ENCODE measurements around the gene RTBDN. TPM values are rescaled to one million over a fixed set of nuclear protein-coding genes. Genes with fewer than 3 reads are reported as not detected.

The RTBDN gene
- total RNA-seq, 1 donor from 2014 or later, result not detected

DNA sequence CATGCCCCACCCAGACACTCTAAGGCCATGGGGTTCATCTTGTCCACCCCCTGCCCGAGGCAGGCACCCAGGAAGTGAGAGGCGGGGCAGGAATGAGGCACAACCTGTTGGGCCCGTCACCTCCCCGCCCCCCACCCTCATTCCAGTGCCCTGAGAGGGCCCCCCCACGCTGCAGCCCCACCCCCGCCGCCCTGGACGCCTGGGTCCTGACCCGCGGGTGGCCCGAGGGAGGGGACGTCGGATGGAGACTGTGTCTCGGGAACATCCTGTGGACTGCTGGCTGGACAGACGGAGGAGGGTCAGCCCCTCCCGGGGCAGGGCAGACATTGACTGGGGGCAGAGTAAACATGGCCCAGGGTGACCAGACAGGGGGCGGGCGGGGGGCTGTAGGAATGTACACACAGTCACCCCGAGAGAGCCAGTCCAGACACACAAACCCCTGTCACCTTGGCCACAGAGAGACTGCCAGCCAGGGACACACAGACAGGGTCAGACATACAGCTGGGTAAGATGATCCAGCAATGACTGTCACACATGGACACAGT is 50.5 kb downstream of the RTBDN start:
- no peaks in the 10 kb centered on the region for H3K36me3 ChIP-seq
- H3K9me3 ChIP-seq, result no peaks in the 10 kb centered on the region
- peaks cover 51 to 75% of the 10 kb centered on the region in 2 donors for H3K4me1 ChIP-seq
- H3K27me3 ChIP-seq, result no peaks in the 10 kb centered on the region
- peak overlapping the region; percentile 95 to 96 for H3K27ac ChIP-seq
- TF ChIP-seq, protein P1, sequence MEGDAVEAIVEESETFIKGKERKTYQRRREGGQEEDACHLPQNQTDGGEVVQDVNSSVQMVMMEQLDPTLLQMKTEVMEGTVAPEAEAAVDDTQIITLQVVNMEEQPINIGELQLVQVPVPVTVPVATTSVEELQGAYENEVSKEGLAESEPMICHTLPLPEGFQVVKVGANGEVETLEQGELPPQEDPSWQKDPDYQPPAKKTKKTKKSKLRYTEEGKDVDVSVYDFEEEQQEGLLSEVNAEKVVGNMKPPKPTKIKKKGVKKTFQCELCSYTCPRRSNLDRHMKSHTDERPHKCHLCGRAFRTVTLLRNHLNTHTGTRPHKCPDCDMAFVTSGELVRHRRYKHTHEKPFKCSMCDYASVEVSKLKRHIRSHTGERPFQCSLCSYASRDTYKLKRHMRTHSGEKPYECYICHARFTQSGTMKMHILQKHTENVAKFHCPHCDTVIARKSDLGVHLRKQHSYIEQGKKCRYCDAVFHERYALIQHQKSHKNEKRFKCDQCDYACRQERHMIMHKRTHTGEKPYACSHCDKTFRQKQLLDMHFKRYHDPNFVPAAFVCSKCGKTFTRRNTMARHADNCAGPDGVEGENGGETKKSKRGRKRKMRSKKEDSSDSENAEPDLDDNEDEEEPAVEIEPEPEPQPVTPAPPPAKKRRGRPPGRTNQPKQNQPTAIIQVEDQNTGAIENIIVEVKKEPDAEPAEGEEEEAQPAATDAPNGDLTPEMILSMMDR (IDR thresholded peaks at IDR 0.05), result no peak
- intact Hi-C loops (cut with DNase I), result loop anchor here (10.0 kb wide), 1 partner anchor 1249 kb away; the partner anchor contains the start of gene CNN1
- DNase-seq (ENCODE audit: low spot score in 2 of 2), result peak; percentile 53 to 81
- peak overlapping the region in 1 of 2 donors; percentile 65 for H3K4me3 ChIP-seq

DNA sequence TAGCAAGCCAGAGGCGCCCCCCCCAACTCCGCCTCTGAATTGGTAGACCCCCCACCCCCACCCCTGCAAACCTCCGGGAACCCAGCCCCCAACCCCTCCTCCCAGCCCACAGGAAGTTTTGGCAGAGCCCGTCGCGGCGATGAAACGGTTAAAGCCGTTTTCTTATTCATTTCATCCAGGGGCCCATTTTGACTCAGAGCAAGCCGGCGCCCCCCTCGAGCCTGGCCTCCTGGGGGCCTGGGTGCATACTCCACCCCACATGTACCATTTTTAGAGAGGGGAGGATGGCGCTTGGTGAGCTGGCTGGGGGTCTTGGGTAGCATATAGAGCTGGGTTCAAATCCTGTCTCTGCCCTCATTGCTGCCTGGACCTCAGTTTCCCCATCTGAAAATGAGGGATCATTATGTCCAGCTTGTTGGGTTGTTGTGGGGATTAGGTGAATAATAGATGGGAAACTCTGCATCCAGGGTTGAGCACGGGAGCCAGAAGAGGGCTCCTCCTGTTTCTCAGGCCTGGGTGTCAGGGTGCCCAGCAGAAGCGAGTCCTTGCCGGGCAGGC is 51.0 kb downstream of the RTBDN start:
- peak overlapping the region; percentile 58 to 65 for H3K4me3 ChIP-seq
- peak overlapping the region; percentile 95 to 96 for H3K27ac ChIP-seq
- intact Hi-C loops (cut with DNase I), result loop anchor here (10.0 kb wide), 1 partner anchor 1249 kb away; the partner anchor contains the start of gene CNN1
- no peaks in the 10 kb centered on the region for H3K36me3 ChIP-seq
- no peaks in the 10 kb centered on the region for H3K9me3 ChIP-seq
- DNase-seq (ENCODE audit: low spot score in 2 of 2), result peak in 1 of 2 donors; percentile 62
- TF ChIP-seq, protein P1 (IDR thresholded peaks at IDR 0.05), result no peak
- H3K27me3 ChIP-seq, result no peaks in the 10 kb centered on the region
- H3K4me1 ChIP-seq, result peaks cover 52 to 75% of the 10 kb centered on the region in 2 donors

DNA sequence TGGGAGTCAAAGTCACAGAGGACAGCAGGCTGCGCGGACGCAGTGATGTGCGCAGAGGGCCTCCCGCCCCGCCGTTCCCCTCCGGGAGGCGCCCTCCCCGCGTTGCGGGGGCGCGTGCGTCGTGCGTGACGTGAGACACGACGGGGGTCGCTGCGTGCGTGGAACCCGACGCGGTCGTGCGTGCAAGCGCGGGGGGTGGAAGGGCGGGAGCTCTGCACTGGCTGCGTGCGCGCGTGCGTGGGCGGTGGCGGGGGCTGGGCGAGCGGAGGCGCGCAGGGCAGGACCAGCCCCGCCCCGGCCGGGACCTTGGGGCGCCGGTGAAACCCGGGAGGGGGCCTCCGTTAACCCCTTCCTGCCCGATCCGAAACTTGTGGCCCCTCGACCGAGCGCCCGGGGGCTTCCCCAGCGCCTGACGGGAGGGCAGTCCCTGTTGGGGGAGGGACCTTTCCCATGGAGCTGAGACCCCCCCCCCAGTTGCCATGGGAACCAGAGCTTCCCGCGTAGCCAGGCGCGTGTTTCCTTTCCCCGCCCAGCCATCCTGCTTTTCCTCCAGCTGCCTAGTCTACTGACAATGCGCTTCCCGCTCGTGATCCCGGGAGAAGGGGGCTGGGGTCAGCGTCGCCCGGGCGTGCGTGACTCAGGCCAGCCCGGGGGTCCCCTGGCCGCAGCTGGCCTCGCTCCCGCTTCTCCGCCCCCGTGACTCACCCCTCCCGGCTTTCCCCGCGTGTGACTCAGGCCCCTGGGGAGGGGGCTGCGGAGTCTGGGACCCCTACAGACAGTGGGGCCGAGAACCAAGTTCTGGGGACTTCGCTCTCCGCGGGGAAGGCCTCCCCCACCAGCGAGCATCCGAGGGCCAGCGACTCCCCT is 51.7 kb downstream of the RTBDN start:
- Histone ChIP-seq H3K4me3 (peak overlapping the region; percentile 58 to 65), H3K9me3 (no peaks in the 10 kb centered on the region), H3K4me1 (peaks cover 49 to 68% of the 10 kb centered on the region in 2 donors), H3K36me3 (no peaks in the 10 kb centered on the region), H3K27me3 (no peaks in the 10 kb centered on the region), H3K27ac (peak overlapping the region; percentile 95 to 96)
- peak; percentile 83 to 93 for DNase-seq (ENCODE audit: low spot score in 2 of 2)
- intact Hi-C loops (cut with DNase I), result loop anchor here (10.0 kb wide), 1 partner anchor 1248 kb away; the partner anchor contains the start of gene CNN1
- TF ChIP-seq, protein P1 (IDR thresholded peaks at IDR 0.05), result peak in 1 of 3 experiments; percentile 15

DNA sequence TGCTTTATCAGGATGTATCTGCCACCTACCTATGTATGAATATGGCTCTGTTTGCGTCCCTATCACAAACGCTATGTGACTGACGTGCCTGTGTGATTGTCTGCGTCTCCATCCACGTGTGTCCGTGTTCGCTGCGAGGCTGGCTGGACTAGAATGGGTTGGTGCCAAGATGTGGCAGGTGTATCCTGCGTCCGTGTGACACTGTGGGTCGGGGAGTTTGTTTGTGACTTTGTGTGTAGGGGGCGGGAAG is 52.3 kb downstream of the RTBDN start:
- TF ChIP-seq, protein P1 (IDR thresholded peaks at IDR 0.05), result no peak

DNA sequence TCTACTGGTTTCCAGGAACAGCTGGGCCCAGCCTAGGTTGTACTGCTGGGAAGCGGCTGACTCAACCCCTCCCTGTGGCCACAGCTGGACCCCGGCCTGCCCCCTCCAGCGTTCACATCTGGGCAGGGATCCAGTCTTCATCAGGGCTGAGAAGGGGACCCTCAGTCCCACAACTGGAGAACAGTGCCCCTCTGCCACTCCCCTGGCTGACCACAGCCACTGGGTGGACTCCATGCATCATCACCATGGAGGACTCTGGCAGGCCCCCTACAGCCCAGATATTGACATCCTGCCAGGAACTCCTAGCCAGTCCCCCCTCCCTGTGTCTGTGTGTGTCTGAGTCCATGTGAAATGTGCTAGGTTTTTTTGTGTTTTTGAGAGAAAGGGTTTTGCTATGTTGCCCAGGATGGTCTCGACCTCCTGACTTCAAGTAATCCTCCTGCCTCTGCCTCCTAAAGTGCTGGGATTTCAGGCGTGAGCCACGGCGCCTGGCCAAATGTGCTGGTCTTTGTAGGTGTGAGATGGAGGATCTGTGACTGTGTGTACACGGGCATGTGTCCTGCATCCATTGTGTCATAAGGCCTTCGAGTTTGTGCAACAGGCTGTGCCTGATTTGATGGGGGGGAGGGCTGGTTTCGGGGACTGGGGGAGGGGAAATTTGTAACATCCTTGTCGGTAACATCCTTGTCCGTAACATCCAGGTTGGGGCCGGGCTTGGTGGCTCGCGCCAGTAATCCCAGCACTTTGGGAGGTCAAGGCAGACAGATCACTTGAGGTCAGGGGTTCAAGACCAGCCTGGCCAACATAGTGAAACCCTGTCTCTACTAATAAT is 55.0 kb downstream of the RTBDN start:
- H3K36me3 ChIP-seq, result no peaks in the 10 kb centered on the region
- no peaks in the 10 kb centered on the region for H3K9me3 ChIP-seq
- peaks cover 34 to 50% of the 10 kb centered on the region in 2 donors for H3K4me1 ChIP-seq
- H3K27ac ChIP-seq, result peak overlapping the region; percentile 93 to 96
- peak overlapping the region in 1 of 2 donors; percentile 70 for H3K4me3 ChIP-seq
- H3K27me3 ChIP-seq, result no peaks in the 10 kb centered on the region
- DNase-seq (ENCODE audit: low spot score in 2 of 2), result peak; percentile 43 to 82
- TF ChIP-seq, protein P1 (IDR thresholded peaks at IDR 0.05), result no peak
- intact Hi-C loops (cut with DNase I), result loop anchor here (1.0 to 5.0 kb wide), 3 partner anchors 12 to 1588 kb away; partner anchors contain the start of genes IER2, JUNB and STX10

More for the DNA sequence above, 52.3 kb downstream of the RTBDN start:
- Histone ChIP-seq H3K27ac (peak overlapping the region; percentile 95 to 96), H3K27me3 (no peaks in the 10 kb centered on the region), H3K36me3 (no peaks in the 10 kb centered on the region), H3K4me3 (peak overlapping the region; percentile 58 to 65), H3K4me1 (peaks cover 43 to 66% of the 10 kb centered on the region in 2 donors), H3K9me3 (no peaks in the 10 kb centered on the region)
- DNase-seq (ENCODE audit: low spot score in 2 of 2), result no peak
- intact Hi-C loops (cut with DNase I), result loop anchor here (10.0 kb wide), 1 partner anchor 1247 kb away; the partner anchor contains the start of gene CNN1

Data from ascending aorta (tissue), 2 donors.